ENCODE measurements around the gene PRSS21.
A peak's percentile ranks its signal among the peaks of the same experiment; 100 is the strongest.

PRSS21 gene

DNA sequence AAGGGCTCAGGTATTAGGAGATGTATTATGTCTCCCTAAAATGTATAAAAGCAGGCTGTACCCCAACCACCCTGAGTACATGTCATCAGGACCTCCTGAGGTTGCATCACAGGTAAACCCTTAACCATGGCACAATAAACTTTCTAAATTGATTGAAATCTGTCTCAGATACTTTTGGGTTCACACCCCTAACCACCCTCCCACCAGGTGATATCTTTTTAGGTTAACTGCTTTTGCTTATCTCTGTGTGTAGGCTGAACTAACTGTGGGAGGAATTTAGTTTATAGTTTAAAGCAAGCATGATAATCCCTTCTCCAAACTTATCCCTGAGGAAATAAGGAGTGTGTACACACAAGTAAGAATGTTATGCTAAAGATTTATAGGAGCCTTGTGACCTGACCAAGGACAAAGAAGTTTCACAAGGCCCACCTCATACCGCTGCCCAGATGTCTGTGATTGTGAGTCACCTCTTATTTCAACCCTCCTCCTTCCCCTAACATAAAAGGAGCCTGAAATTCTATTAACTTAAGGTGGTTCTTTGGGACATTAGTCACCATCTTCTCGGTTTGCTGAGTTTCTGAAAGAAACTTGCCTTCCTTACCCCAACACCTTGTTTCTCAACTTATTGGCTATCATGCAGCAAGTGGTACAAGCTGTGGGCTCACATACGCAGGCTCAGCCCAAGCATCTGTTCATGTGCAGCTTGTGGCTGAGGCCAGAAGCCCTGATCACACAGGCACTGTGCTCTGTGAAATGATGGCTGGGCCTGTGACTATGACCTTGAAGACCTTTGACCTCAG is 29.7 kb downstream of the PRSS21 start:
- no peak for DNase-seq

DNA sequence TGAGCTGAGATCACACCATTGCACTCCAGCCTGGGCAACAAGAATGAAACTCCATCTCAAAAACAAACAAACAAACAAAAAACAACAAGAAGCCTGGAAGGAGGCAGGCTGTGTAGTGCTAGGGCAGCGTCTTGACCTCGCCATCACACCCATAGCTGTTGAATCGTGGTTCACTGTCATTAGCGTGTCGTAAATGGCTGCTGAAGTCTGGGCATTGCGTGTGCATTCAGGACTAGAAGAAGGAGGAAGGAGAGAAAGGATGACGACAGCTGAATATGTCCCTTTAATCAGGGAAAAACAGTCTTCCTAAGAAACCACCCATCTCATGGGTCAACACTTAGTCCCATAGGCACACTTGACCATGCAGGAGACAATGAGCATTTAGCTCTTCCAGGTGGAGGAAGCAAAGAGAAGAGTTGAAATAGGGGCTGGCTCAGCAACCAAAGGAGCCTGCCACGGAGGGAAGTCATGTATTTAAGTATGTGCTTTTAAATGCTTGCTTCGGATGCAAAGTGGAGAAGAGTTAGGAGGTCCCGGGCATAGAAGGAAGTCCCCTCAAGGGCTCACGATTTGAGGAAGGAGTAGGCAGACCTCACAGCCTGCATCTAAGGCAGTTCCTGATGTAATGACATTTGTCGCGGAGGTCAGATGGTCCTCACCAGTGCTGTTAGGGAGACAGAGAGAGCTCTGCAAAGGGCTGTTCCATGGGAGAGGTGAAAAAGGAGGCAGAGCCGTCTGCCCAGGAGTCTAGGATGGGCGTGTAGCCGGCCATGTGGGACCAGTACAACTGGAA is 32.1 kb downstream of the PRSS21 start:
- DNase-seq: no peak

DNA sequence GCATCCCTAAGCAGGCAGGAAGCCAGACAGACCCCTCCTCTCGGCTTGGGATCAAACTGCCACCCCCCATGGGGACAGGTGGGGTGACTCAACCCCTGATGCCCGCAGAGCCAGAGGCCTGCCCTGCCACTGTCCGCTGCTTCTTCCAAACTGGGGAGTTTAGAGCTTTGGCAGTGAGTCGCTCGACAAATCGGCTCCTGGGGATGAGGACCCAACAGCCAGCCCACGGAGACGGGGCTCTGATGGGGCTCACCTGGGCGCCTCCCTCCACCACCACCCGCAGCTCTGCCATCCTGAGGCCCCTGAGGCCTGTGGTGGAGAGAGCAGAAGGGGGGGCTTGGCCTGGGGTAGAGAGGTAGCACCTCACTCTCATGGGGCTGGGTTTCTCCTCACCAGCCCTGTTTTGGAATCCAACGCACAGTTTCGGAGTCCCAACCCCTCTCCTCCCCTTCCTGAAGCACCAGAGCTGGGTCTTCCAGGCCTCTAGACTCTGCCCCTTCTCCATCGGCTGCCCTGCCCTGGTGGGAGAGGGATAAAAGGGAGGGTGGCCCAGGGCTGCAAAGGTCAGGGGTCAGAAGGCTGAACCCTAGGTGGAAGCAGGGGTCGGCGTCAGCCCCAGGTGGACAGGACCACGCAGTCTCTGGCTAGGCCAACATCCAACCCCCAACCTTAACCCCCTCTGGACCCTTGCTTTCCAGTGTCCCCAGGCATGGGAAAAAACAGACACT is 35.1 kb downstream of the PRSS21 start:
- no peak for DNase-seq

DNA sequence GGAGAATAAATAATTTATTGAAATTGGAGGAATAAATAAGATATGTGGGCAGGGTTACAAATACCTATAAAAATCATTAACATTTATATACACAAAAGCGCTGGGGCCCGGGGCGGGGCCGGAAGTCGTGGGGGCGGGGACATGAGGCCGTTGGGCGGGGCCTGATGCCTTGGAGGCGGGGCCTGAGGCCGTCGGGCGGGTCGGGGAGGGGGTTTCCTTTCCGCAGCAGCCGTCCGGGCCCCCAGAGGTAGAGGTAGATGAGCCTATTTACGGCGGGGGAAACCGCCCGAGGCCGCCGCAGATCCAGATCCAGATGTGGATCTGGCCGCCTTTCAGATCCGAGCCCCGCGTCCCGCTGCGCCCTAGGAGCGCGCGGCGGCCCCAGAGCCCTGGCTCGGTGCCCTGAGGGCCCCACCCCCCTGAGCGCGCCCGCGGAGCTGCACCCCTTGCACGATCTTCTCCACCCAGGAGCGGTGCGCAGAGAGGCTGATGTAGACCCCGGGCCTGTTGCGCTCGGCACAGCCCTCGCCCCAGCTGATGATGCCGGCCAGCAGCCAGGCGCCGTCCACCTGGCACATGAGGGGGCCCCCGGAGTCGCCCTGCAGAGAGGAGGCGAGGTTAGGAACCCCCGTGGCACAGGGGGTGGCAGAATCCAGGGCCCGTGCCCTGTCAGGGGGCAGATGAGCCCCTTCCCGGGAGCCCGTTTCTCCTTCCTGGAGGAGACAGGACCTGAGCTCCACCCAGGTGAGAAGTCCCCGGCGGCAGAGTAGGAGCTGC is 35.9 kb downstream of the PRSS21 start:
- no peak for DNase-seq

DNA sequence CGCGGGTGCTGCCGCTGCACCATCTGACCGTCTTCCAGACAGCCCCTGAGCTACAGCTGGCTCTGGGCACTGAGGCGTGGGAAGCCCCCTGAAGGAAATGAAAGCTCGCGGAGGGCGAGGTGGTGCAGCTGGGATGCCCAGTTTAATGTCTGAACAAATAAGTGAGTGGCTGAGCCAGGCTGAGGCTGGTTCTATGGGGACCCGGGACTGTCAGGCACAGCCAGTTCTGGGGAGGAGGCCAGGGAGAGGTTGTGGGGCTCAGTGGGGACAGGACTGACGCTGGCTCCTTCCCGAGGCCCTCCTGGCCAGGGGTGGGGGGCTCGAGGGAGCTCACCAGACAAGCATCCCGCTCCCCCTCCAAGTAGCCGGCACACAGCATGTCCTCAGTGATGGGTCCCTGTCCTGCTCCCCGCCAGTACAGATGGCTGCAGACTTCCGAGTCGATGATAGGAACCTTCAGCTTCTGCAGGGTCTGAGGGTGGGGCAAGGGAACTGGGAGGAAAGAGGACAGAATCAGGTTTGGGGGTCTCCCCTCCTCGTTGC is 36.6 kb downstream of the PRSS21 start:
- DNase-seq: no peak

DNA sequence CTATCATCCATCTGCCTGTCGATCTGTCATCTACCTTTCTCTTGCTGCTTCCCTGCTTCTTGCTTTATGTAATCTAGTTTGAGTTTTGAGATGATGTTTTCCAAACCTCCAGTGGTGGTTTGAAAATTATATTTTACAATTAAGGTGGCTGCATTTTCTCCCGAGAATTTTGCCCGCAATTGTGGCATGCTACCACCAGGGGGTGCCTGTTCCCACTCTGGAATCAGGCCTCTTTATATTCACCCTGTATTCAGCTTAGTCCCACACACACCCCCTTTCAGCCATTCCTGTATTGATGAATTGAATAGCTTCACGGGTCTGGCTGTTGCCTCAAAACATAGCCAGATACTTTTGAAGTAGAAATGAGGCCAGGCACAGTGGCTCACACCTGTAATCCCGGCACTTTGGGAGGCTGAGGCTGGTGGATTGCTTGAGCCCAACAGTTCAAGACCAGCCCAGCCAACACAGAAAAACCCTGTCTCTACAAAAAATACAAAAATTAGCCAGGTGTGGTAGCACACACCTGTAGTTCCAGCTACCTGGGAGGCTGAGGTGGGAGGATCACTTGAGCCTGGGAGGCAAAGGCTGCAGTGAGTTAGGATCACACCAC is 37.8 kb downstream of the PRSS21 start:
- no peak for DNase-seq

DNA sequence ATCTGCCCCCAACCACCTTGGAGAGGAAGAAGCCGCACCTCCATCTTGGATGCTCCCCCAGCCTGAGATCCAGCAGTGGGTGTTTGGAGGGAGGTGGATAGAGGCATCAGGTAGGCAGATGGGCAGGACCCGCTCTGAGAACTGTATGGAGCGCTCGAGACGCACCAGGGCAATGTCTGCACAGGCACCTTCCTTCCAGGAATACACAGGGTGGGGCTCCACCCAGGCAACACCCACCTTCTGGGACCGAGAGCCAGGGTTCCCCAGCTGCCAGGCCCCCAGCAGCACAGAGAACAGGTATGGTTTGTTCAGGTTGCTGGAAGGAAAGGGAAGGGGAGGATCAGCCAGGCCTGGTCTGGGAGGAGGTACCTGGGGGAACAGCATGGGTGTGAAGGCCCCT is 38.5 kb downstream of the PRSS21 start:
- DNase-seq: no peak

DNA sequence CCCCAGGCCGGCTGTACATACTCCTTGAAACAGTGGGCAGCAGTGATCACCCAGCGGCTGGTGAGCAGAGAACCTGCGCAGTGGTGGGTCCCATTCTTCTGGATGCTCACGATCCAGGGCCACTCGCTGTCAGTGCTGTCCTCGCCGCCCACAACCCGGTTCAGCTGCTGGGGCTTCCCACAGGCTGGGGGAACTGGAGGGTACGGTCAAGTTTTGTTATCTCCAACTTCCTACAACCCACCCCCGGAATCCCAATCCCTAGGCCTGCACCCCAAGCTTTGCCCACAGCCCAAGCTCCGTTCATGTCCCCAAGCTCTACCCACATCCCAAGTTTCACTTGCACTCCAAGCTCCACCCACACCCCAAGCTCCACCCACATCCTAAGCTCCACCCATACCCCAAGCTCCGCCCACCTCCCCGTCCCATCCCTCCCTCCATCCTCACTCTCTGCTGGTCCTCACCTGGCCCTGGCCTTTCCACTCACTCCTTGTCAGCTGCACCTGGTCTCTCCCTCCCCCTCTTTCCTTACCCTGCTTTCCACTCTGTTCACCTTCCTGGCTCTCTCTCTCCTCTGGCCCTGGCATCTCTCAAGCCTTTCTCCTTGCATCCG is 39.1 kb downstream of the PRSS21 start:
- DNase-seq: no peak

DNA sequence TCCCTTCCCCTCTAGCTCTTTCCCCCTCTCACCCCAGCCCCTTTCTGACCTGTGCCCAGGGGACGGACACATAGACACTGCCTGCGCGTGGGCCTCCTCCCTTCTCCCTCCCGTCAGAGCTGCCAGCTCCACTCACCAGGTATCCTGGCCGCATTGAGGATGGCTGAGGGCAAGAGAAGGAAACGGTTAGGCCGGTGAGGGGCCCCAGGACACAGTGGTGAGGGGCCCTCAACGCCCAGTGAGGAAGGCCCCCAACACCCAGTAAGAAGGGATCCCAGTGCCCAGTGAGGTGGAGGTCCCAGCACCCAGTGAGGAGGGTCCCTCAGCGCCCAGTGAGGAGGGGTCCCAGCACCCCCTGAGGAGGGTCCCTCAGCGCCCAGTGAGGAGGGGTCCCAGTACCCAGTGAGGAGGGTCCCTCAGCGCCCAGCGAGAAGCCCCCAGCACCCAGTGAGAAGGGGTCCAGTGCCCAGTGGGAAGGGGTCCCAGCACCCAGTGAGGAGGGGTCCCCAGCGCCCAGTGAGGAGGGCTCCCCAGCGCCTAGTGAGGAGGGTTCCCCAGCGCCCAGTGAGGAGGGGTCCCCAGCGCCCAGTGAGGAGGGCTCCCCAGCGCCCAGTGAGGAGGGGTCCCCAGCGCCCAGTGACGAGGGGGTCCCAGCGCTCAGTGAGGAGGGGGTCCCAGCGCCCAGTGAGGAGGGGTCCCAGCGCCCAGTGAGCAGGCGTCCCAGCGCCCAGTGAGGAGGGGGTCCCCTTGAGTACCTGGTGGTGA is 39.8 kb downstream of the PRSS21 start:
- no peak for DNase-seq

DNA sequence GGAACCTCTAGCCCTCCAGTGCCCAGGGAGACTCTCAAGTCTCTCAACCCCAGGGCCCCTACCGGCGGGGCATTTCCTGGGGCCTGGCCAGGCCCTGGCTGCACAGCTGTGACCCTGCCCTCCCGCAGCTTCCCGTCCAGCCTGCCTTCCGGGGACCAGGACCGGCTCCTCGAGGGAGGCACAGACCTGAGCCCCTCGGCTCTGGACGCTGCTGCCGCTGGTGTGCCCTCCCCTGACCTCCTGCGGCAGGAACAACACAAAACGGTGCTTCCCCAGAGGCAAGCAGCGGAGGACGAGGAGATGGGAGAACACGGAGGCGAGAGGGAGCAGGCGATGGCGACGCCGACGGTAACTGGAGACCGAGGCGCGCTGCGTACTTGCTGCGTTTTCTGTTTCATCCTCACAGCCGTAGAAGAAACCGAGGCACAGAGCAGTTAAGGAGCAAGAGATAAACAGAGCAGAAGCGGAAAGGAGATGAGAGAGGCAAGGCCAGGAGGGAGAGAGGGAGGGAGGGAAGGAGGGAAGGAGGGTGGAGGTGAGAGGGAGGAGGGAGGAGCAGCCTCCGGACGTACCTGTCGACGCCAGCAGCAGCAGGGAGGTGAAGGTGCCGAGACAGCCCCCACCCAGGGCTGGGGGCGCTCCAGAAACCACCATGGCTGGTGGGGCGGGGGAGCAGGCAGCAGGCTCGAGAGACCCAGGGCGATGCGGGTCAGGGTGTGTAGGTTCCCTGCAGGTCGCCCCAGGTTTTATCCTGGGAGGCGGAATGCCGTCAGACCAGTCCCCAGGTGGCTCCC is 40.6 kb downstream of the PRSS21 start, which contains the start of gene PRSS22:
Gene PRSS22, minus strand, starts transcription at position 720 of the 794 bp plus-strand sequence. Its CDS starts 66 bp downstream, at position 654.
- peak; percentile 15 for DNase-seq

DNA sequence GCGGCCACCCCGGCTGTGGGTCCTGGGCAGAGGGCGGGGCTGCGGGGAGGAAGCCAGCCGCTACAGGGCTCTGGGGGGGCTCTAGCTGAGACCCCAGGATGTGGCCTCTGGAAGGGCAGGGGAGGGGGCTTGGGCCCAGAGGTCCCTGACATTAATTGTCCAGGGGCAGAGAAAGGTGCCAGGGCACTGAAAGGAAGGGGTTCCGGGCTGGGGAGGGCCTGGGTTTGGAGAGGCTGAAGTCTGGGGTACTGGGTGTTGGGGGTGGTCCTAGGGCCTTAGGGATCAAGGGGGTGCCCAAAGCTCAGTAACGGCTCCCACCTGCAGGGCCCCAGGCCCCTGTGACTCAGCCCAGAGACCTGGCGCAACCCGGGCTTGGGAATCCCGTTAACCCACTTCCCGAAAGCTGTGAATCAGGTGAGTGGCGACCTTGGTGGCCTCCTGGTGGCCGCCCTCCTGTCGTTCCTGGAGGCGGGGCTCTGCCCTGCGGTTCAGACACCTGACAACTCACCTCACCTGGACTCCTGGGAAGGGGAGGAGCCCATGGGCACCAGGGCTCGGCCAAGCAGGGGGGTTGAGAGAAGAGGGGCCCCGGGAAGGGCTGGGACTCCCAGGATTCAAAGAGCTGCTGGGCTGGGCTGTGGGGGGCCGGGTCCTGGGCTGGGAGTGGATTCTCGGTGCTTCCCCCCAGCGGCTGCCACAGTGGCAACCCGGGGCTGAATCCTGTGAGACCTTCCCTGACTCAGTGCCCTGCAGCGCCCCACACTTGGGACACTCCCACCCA is 41.4 kb downstream of the PRSS21 start:
- peak; percentile 68 for DNase-seq

DNA sequence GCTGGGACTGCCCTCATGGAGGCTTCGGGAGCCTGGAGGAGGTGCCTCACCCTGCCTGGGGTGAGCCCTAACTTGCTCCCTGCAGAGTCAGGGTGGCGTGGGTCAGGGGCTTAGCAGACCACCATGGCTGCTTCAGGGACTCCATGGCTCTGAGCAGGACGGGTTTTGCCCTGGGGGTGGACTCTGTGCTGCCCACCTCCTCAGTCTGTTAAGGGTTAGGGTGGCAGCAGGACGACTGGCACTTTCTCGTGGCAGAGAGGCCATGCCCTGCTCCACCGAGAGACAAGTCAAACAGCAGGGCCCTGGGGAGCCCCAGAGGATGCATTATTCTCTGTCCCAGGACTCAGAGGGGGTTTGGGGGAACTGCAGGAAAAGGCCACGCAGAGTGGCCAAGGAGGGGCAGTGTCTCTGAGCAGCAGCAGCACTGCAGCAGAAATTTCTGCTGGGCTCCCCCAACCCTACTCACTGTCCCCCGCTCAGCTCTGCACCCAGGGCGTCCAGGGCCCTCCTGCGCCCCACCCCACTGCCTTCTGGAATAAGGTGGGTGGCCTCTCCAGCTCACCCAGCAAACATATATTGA is 42.7 kb downstream of the PRSS21 start:
- no peak for DNase-seq

DNA sequence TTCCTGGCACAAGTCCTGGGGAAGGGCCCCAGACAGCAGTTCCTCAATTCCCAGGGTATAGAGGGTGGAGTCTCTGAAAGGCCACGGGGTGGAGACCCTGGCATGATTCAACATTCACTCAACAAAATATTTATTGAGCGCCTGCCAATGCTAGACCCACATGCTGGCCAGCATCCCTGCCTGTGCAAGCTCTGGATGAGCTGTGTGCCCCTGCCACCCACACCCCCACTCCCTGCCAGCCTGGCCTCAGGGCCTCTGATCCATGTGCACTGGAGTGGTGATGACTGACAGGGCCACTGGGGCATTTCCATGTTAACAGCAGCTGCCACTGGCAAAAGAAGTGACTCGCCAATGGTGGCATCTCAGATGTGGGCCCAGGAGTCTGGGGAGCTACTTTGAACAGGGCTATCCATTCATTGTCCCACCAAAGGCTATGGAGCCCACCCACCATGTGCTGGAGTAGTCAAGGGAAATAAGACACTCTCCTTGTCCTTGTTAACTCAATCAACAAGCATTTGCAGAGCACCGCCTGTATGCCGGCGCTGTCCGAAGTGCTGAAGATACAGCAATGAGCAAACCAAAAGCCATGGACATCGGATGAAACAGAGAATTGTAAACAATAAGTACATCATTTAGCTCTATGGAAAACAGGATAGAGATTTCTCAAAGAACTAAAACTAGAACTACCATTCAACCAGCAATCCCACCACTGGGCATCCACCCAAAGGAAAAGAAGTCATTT is 44.0 kb downstream of the PRSS21 start:
- no peak for DNase-seq

DNA sequence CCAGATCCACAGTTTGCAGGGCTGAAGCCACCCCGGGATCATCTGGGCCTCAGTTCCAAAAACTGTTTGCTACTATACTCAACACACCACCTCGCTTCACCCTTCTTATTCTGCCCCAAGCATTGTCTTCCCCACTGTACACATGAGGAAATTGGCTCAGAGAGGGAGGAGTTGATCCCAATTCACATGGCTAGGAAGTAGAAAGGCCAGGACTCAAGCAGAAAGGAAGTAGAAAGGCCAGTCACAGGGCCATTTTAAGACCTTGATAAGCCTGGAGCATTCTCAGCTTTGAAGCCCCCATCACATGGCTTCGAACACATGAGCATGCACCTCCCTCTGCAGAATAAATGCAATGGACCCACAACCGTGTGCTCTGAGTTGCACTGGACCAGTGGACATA is 48.6 kb downstream of the PRSS21 start:
- no peak for DNase-seq

DNA sequence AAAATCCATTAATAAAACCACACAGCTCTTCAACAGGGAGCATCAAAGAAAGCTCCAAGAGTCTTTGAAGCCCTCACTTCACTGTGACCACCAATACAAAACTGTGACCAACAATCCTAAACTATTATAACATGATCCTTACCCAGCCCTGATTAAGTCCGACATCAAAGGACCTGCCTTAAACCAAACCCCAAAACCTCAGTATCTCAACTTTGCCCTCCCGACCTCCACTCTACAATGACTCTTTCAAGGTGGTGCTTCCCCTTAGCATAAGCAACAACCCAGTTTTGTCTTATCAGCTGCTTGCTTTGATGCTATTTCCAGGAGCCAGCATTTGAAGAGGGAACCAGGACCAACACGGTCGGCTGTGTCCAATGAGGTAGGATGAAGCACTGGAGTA is 49.4 kb downstream of the PRSS21 start:
- no peak for DNase-seq

DNA sequence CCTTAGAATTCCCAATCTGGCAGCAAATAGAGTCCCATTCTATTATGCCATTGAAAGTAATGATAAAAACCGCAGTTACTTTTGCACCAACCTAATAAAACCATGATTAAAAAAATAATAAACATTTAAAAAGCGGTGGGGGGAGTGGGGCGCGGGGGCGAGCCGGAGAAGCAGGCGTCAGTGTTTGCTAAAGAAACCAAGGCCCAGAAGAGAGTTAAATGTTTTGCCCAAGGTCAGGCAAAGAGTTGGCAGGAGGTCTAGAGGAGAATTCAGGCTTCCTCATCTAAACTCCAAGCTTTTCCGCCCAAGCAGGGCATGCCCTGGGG is 50.6 kb downstream of the PRSS21 start:
- no peak for DNase-seq

DNA sequence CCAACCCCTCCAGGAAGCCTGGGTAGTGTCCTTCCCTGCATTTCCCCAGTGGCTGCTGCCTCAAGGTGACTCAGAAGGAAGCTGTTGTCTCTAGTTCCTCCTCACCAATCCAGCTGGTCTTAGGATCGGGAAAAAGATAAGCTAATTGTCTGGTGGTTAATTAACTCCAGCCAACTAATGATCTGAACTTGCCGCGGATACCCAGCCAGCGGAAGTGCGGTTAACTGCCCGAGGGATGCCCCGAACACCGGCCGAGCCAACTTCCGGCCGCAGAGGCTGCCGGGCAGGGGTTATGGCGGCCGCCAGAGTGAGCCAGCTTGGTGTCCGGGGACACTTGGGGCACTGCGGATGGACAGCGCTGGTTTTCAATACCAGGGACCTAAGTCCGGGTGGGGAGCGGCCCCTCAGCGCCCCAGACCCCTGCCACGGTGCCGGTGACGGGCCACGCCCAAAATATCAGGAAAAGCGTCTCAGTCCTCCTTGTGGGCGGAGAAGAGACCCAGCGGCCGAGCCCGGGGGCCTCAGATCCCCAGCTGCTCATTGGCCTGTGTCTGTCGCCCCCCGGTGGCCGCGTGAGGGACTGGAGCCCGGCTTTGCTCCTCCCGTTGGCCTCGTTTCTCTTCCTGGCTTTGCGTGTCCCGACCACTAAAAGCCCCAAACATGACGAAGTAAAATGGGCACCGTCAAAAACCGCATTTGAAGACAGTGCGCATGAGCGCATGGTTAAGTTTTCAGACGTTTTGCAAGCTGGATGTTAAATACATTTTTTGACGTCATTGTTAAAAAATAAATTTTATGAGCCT is 51.2 kb downstream of the PRSS21 start:
- DNase-seq: peak; percentile 68
